H9 (cell line): ENCODE results near the gene ENO1. TPM values are rescaled to one million over a fixed set of nuclear protein-coding genes. Genes with fewer than 3 reads are reported as not detected.
"Not testable (repeated sequence)": the region's sequence is repeated elsewhere in the genome, so short reads cannot be mapped to it uniquely, and the experiment has no call there.

Experiments
- DNase-seq: peaks from one replicate; pipeline ENCODE4 v3.0.0-alpha.2; 2017
- H2AFZ ChIP-seq: one replicate; pipeline ENCODE4 v1.6.1; 2013; ENCODE audit warnings: mild to moderate bottlenecking, low read length, control low read depth, moderate library complexity
- H2AK5ac ChIP-seq: 2 replicates; pipeline ENCODE4 v1.6.1; 2013; ENCODE audit warnings: low read length, control low read depth, mixed read lengths; ENCODE audit not compliant: insufficient read length
- H2BK120ac ChIP-seq: one replicate; pipeline ENCODE4 v1.6.1; 2013; ENCODE audit warnings: low read depth, mild to moderate bottlenecking, low read length, control low read depth, inconsistent platforms; ENCODE audit not compliant: poor library complexity, severe bottlenecking
- H2BK12ac ChIP-seq: 2 replicates; pipeline ENCODE4 v1.6.1; 2013; ENCODE audit warnings: low read length, control low read depth, mixed read lengths, low read depth; ENCODE audit not compliant: insufficient read length
- H2BK15ac ChIP-seq: 2 replicates; pipeline ENCODE4 v1.6.1; 2013; ENCODE audit warnings: low read depth, low read length, control low read depth
- H2BK20ac ChIP-seq: one replicate; pipeline ENCODE4 v1.6.1; 2013; ENCODE audit warnings: low read depth, mild to moderate bottlenecking, low read length, control low read depth, inconsistent platforms; ENCODE audit not compliant: poor library complexity, severe bottlenecking
- H2BK5ac ChIP-seq: 2 replicates; pipeline ENCODE4 v1.6.1; 2013; ENCODE audit warnings: low read length, control low read depth, mixed read lengths; ENCODE audit not compliant: insufficient read length
- H3K14ac ChIP-seq: 2 replicates; pipeline ENCODE4 v1.6.1; 2013; ENCODE audit warnings: low read length, control low read depth; ENCODE audit not compliant: insufficient read depth
- H3K18ac ChIP-seq: 2 replicates; pipeline ENCODE4 v1.6.1; 2013; ENCODE audit warnings: low read depth, mild to moderate bottlenecking, mixed read lengths, low read length, control low read depth; ENCODE audit not compliant: insufficient read length
- H3K23ac ChIP-seq: 2 replicates; pipeline ENCODE4 v1.6.1; 2013; ENCODE audit warnings: low read length, control low read depth, mixed read lengths, low read depth; ENCODE audit not compliant: insufficient read length
- H3K23me2 ChIP-seq: 2 replicates; pipeline ENCODE4 v1.6.1; 2013; ENCODE audit warnings: low read depth, mild to moderate bottlenecking, mixed read lengths, low read length, control low read depth; ENCODE audit not compliant: insufficient read length, poor library complexity, severe bottlenecking
- H3K27ac ChIP-seq: 2 replicates; pipeline ENCODE4 v1.5.1; 2013; ENCODE audit warnings: low read length, control low read depth, mixed read lengths, low read depth; ENCODE audit not compliant: insufficient read length
- H3K27me3 ChIP-seq: 2 replicates; pipeline ENCODE4 v1.6.1; 2013; ENCODE audit warnings: low read length, control low read depth, inconsistent platforms; ENCODE audit not compliant: insufficient read depth
- H3K4ac ChIP-seq: 2 replicates; pipeline ENCODE4 v1.6.1; 2013; ENCODE audit warnings: low read depth, mild to moderate bottlenecking, control low read depth, inconsistent platforms, low read length, moderate library complexity
- H3K4me1 ChIP-seq: 2 replicates; pipeline ENCODE4 v1.6.1; 2013; ENCODE audit warnings: low read length, control low read depth, inconsistent platforms; ENCODE audit not compliant: insufficient read depth
- H3K4me2 ChIP-seq: 2 replicates; pipeline ENCODE4 v1.6.1; 2013; ENCODE audit warnings: low read length, control low read depth, mixed read lengths; ENCODE audit not compliant: insufficient read length, insufficient read depth
- H3K56ac ChIP-seq: 2 replicates; pipeline ENCODE4 v1.6.1; 2013; ENCODE audit warnings: low read depth, mild to moderate bottlenecking, mixed read lengths, low read length, control low read depth; ENCODE audit not compliant: insufficient read length
- H3K79me1 ChIP-seq: 2 replicates; pipeline ENCODE4 v1.6.1; 2013; ENCODE audit warnings: low read depth, mild to moderate bottlenecking, moderate library complexity, low read length, control low read depth, inconsistent platforms; ENCODE audit not compliant: insufficient read depth, poor library complexity, severe bottlenecking
- H3K79me2 ChIP-seq: 2 replicates; pipeline ENCODE4 v1.6.1; 2013; ENCODE audit warnings: low read length, control low read depth, inconsistent platforms; ENCODE audit not compliant: insufficient read depth
- H3K9ac ChIP-seq: 2 replicates; pipeline ENCODE4 v1.6.1; 2013; ENCODE audit warnings: low read length, control low read depth, mixed read lengths; ENCODE audit not compliant: insufficient read length; ENCODE audit errors: extremely low read depth
- H3K9me3 ChIP-seq: one replicate; pipeline ENCODE4 v1.6.1; 2013; ENCODE audit warnings: low read depth, low read length, inconsistent platforms; ENCODE audit not compliant: control insufficient read depth
- H3T11ph ChIP-seq: one replicate; pipeline ENCODE4 v1.6.1; 2013; ENCODE audit warnings: mild to moderate bottlenecking, low read length, control low read depth, inconsistent platforms
- H4K20me1 ChIP-seq: one replicate; pipeline ENCODE4 v1.6.1; 2013; ENCODE audit not compliant: control insufficient read depth, insufficient read length, insufficient read depth
- H4K5ac ChIP-seq: 2 replicates; pipeline ENCODE4 v1.6.1; 2013; ENCODE audit warnings: low read depth, mild to moderate bottlenecking, mixed read lengths, low read length, control low read depth; ENCODE audit not compliant: insufficient read length
- H4K8ac ChIP-seq: replicated peaks from 2 replicates; pipeline ENCODE4 v1.6.1; 2013; ENCODE audit warnings: low read length, control low read depth, mixed read lengths, low read depth; ENCODE audit not compliant: insufficient read length
- H4K91ac ChIP-seq: 2 replicates; pipeline ENCODE4 v1.6.1; 2013; ENCODE audit warnings: low read depth, mild to moderate bottlenecking, moderate library complexity, mixed read lengths, low read length, control low read depth; ENCODE audit not compliant: insufficient read length
- H3K27ac Mint-ChIP-seq, 3 experiments: 2 replicates in 2 of 3; 3 replicates in 1 of 3; pipeline ENCODE4 v1.8.0; 2020 to 2021; ENCODE audit warnings: mixed read lengths in 3 of 3, mild to moderate bottlenecking in 1 of 3, moderate library complexity in 1 of 3
- H3K27me3 Mint-ChIP-seq: 2 replicates; pipeline ENCODE4 v1.8.0; 2021; ENCODE audit warnings: low read depth, mild to moderate bottlenecking, moderate library complexity, mixed read lengths
- H3K36me3 Mint-ChIP-seq, 3 experiments: 2 replicates in 2 of 3; 3 replicates in 1 of 3; pipeline ENCODE4 v1.8.0; 2020 to 2021; ENCODE audit warnings: low read depth in 3 of 3, mixed read lengths in 3 of 3; ENCODE audit not compliant: insufficient read depth in 1 of 3
- H3K4me1 Mint-ChIP-seq, 2 experiments: 2 replicates each; pipeline ENCODE4 v1.8.0; 2020; ENCODE audit warnings: mixed read lengths in 2 of 2
- H3K4me3 Mint-ChIP-seq, 2 experiments: 2 replicates in 1 of 2; 3 replicates in 1 of 2; pipeline ENCODE4 v1.8.0; 2020 to 2021; ENCODE audit warnings: mild to moderate bottlenecking in 2 of 2, mixed read lengths in 2 of 2, moderate library complexity in 1 of 2
- H3K9me3 Mint-ChIP-seq, 2 experiments: 2 replicates in 1 of 2; 3 replicates in 1 of 2; pipeline ENCODE4 v1.8.0; 2020; ENCODE audit warnings: mild to moderate bottlenecking in 2 of 2, mixed read lengths in 2 of 2, moderate library complexity in 1 of 2
- whole genome bisulfite sequencing: extraction: QIAGEN DNeasy Blood & Tissue Kit; methylation state at CpG from one replicate; pipeline ENCODE4 v1.1.7; 2013; ENCODE audit warnings: missing lambda C conversion rate, low lambda C conversion rate, mixed read lengths; ENCODE audit not compliant: insufficient read length; ENCODE audit errors: extremely low coverage; 5-methylcytosine and 5-hydroxymethylcytosine counted together
- total RNA-seq: library from RNA; stranded (reverse); gene quantifications from 2 replicates; pipeline ENCODE4 v1.2.1, GENCODE V29; 2021
- TF ChIP-seq, protein P1 (sequence below): fragments of 200-600 bp; sonication (generic); conservative IDR thresholded peaks from 3 replicates; pipeline ENCODE4 v1.8.0; 2021; ENCODE audit warnings: antibody characterized with exemption, mild to moderate bottlenecking

ENO1 gene
- total RNA-seq, 1 experiment from 2014 or later: 1,781 TPM

DNA sequence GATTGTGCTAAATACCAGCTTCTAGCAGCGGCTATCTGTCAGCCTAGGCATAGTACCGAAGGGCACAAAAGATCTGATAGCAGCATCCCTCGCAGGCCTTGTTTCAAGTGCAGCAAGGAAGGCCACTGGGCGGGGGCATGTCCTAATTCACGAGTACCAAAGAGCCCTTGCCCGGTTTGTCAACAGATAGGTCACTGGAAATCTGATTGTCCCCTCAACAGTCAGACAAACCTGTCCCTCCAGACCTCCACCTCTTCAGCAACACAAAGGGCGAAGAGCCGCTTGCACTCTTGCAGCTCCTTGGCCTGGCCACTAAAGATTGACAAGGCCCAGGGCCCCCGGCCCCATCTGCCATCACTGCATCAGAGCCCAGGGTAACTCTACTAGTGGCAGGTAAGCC lies 44.5 kb upstream of the ENO1 start:
- no peaks in the 10 kb centered on the region for H3K79me1 ChIP-seq
- TF ChIP-seq, protein P1, sequence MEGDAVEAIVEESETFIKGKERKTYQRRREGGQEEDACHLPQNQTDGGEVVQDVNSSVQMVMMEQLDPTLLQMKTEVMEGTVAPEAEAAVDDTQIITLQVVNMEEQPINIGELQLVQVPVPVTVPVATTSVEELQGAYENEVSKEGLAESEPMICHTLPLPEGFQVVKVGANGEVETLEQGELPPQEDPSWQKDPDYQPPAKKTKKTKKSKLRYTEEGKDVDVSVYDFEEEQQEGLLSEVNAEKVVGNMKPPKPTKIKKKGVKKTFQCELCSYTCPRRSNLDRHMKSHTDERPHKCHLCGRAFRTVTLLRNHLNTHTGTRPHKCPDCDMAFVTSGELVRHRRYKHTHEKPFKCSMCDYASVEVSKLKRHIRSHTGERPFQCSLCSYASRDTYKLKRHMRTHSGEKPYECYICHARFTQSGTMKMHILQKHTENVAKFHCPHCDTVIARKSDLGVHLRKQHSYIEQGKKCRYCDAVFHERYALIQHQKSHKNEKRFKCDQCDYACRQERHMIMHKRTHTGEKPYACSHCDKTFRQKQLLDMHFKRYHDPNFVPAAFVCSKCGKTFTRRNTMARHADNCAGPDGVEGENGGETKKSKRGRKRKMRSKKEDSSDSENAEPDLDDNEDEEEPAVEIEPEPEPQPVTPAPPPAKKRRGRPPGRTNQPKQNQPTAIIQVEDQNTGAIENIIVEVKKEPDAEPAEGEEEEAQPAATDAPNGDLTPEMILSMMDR: no peak
- no peaks in the 10 kb centered on the region for H3K4me1 ChIP-seq
- no peak overlapping the region for H3K27ac ChIP-seq
- no peak overlapping the region for H3K14ac ChIP-seq
- H4K20me1 ChIP-seq: no peaks in the 10 kb centered on the region
- H3K9me3 ChIP-seq: no peaks in the 10 kb centered on the region
- H3K9me3 Mint-ChIP-seq: no peaks in the 10 kb centered on the region
- H3K23ac ChIP-seq: no peak overlapping the region
- WGBS: no CpG with 5 or more reads among the region's 9 CpGs
- H2AK5ac ChIP-seq: no peak overlapping the region
- no peak overlapping the region for H3K56ac ChIP-seq
- H3T11ph ChIP-seq: no peak overlapping the region
- H3K4me2 ChIP-seq: no peak overlapping the region
- H3K27ac Mint-ChIP-seq: no peak overlapping the region
- H2BK5ac ChIP-seq: no peak overlapping the region
- H3K36me3 Mint-ChIP-seq: no peaks in the 10 kb centered on the region
- no peak overlapping the region for H3K4ac ChIP-seq
- no peak overlapping the region for H4K8ac ChIP-seq
- H2AFZ ChIP-seq: no peak overlapping the region
- H2BK15ac ChIP-seq: no peak overlapping the region
- H3K4me1 Mint-ChIP-seq: no peaks in the 10 kb centered on the region; a peak in 1 of 4 replicates
- H3K18ac ChIP-seq: no peak overlapping the region
- H3K4me3 Mint-ChIP-seq: no peak overlapping the region
- H4K91ac ChIP-seq: no peak overlapping the region
- H2BK20ac ChIP-seq: no peak overlapping the region
- H3K79me2 ChIP-seq: no peaks in the 10 kb centered on the region
- H3K27me3 Mint-ChIP-seq: peaks cover 1% of the 10 kb centered on the region; the same call in 1 of the 2 replicates
- no peak overlapping the region for H3K9ac ChIP-seq
- H2BK120ac ChIP-seq: no peak overlapping the region
- no peaks in the 10 kb centered on the region for H3K27me3 ChIP-seq
- no peaks in the 10 kb centered on the region for H3K23me2 ChIP-seq
- no peak for DNase-seq
- no peak overlapping the region for H2BK12ac ChIP-seq
- no peak overlapping the region for H4K5ac ChIP-seq

DNA sequence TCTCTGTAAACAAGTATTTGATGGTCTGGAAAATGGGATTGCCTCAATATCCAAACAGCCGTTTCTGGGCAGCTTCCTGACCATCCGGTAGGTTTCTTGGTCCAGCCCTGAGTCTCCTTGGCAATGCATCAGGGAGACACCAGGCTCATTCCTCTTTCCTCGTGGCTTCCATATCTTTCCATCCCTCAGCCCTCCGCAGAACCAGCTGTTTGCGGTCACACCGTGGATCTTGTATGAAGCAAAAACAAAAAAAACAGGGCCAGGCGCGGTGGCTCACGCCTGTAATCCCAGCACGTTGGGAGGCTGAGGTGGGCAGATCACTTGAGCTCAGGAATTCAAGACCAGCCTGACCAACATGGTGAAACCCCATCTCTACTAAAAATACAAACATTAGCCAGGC lies 39.0 kb upstream of the ENO1 start:
- not testable (repeated sequence) for H2BK15ac ChIP-seq, DNase-seq

More for the DNA sequence above, 39.0 kb upstream of the ENO1 start:
- not testable (repeated sequence) for H2AK5ac ChIP-seq, H3K27ac ChIP-seq, H3K14ac ChIP-seq, H3K23me2 ChIP-seq, H3K9ac ChIP-seq, H3K18ac ChIP-seq, H3K9me3 Mint-ChIP-seq, H3K9me3 ChIP-seq, H3K4me3 Mint-ChIP-seq, H3K79me2 ChIP-seq, H3K4ac ChIP-seq, H4K91ac ChIP-seq, H3K79me1 ChIP-seq, H3T11ph ChIP-seq, H3K27me3 ChIP-seq, H3K4me2 ChIP-seq, H4K5ac ChIP-seq, H4K8ac ChIP-seq, H3K36me3 Mint-ChIP-seq, H3K56ac ChIP-seq, H3K27ac Mint-ChIP-seq, H3K4me1 ChIP-seq, H2AFZ ChIP-seq, H2BK120ac ChIP-seq, H3K23ac ChIP-seq, H3K27me3 Mint-ChIP-seq, H2BK5ac ChIP-seq, H2BK20ac ChIP-seq, H2BK12ac ChIP-seq, H4K20me1 ChIP-seq
- WGBS: no CpG with 5 or more reads among the region's 10 CpGs
- H3K4me1 Mint-ChIP-seq: peaks cover 19 to 27% of the 10 kb centered on the region in 2 experiments
